T follicular helper cell (primary cell): ENCODE data around the gene CTBP1.

Source experiments
- DNase-seq: peaks from one replicate; pipeline ENCODE4 v3.0.0-alpha.2; 2020; ENCODE audit warnings: low read depth

The CTBP1 gene

GRCh38 chr4:1210971-1211370 is 38.0 kb downstream of the CTBP1 start:
- DNase-seq: no peak

- DNase-seq: no peak
Measured at GRCh38 chr4:1210241-1210841, 38.6 kb downstream of the CTBP1 start.

GRCh38 chr4:1209821-1210220 is 39.1 kb downstream of the CTBP1 start:
- DNase-seq: no peak

GRCh38 chr4:1208970-1209704 is 39.8 kb downstream of the CTBP1 start:
- DNase-seq: no peak

- no peak for DNase-seq
Measured at GRCh38 chr4:1208266-1208961, 40.5 kb downstream of the CTBP1 start.

GRCh38 chr4:1207603-1208265 is 41.2 kb downstream of the CTBP1 start:
- DNase-seq: no peak

GRCh38 chr4:1207157-1207470 is 41.8 kb downstream of the CTBP1 start:
- no peak for DNase-seq

- no peak for DNase-seq
Measured at GRCh38 chr4:1206299-1207156, 42.4 kb downstream of the CTBP1 start.

- no peak for DNase-seq
Measured at GRCh38 chr4:1205586-1206298, 43.2 kb downstream of the CTBP1 start.

- no peak for DNase-seq
Measured at GRCh38 chr4:1204828-1205585, 43.9 kb downstream of the CTBP1 start.

GRCh38 chr4:1204286-1204827 is 44.6 kb downstream of the CTBP1 start:
- no peak for DNase-seq

GRCh38 chr4:1203026-1203616 is 45.8 kb downstream of the CTBP1 start:
- DNase-seq: no peak

GRCh38 chr4:1202526-1203011 is 46.4 kb downstream of the CTBP1 start:
- DNase-seq: no peak

- peak; percentile 80 for DNase-seq
Measured at GRCh38 chr4:1201851-1202525, 46.9 kb downstream of the CTBP1 start.

GRCh38 chr4:1200425-1201035 is 48.4 kb downstream of the CTBP1 start:
- no peak for DNase-seq

GRCh38 chr4:1199556-1200331 is 49.2 kb downstream of the CTBP1 start:
- no peak for DNase-seq

- DNase-seq: no peak
Measured at GRCh38 chr4:1198098-1198844, 50.7 kb downstream of the CTBP1 start.
